ENCODE measurements around the gene FNDC3A.

GRCh38 chr13:49113526-49114286 lies 138.0 kb downstream of the FNDC3A start:
- TF ChIP-seq ZNF274 (IDR thresholded peaks at IDR 0.05; ENCODE audit: low read depth, low read length) = no peak
- TF ChIP-seq YY1 (IDR thresholded peaks at IDR 0.05; ENCODE audit: insufficient read depth, insufficient read length) = no peak

Measured in NT2/D1 (cell line).